ENCODE data around the gene SIRT5.

The SIRT5 gene

DNA sequence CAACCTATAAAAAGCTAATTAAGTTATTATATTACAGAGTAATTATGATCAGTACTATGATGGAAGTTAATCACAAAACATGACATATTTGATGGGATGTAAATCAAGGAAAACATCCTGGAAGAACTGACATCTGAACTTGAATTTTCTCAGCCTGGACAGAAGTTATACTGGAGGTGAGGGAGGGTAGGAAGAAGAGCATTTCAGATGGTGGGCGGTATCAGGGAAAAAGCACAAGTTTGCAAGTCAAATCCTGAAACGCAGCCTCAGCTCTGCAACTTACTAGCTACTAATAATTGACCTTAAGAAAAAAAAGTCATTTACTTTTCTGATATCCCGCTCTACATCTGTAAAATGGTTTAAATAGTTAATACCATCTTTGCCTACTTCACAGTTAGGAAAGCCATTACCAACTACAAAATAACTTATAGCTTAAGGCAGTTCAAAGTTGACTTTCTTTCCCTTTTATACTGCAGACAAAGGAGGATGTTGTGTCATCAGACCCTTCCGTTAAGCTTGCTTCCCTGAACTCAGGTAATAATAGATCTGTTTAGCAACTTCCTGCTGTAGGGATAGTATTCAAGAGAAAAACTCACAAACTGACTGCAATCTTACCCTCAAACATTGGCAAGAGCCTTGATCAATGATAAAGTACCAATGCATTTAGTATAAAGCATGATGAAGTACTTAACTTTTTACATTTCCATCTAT is 61.7 kb downstream of the SIRT5 start:
- DNase-seq (ENCODE audit: low read depth) = no peak

DNA sequence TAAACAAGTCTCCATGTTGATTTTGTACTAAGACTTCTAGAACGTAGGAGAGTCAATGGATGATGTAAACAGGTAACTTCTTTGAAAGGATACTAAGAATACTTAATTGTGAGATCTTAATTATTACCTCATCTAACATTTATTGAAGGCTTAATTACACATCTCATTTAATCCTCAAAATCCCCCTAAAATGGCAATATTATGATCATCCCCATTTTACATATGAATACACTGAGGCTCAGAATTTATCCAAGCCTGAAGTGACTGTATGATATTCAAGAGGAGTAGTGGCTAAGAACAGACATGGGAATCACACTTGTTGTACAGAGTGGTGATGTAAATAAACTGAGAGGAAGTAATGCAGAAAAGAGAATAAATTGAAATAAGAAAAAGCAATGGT is 63.6 kb downstream of the SIRT5 start:
- no peak for DNase-seq (ENCODE audit: low read depth)

DNA sequence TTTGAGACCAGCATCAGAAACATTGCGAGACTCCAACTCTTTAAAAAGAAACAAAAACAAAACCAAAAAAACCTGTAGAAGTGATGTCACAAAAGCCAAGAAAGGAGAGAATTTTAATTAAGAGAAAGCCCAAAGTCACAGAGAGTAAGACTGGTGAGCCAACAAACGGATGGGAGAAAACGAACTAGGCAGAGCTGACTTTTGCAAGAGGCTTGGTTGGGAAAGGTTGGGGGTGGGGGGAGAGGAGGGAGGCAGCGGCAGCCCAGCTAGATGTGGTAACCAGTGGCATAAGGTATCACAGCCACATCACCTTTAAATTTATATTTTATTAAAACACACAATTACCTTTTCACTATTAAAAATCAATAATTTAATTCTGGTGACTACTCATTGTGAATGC is 64.2 kb downstream of the SIRT5 start:
- DNase-seq (ENCODE audit: low read depth) = no peak

GRCh38 chr6:13641315-13641714 is 66.9 kb downstream of the SIRT5 start:
- DNase-seq (ENCODE audit: low read depth) = no peak

DNA sequence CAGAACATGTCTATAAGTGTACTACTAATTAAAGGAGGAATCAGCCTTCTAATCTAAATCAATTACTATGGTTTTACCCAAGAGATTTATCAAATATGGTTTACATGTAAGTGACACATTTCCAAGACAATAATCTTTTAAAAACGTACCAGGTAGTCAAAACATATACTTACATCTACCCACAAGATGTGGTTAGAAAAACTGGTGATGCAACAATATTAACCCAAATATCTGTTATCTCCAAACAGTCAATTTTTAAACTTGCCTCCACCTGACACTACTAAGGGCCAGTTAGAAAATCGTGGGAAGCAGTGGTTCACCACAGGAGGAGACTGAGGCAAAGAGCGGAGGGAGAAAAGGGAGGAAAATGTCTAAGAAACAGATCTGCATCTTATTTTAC is 68.7 kb downstream of the SIRT5 start:
- no peak for DNase-seq (ENCODE audit: low read depth)

GRCh38 chr6:13648850-13649249 is 74.4 kb downstream of the SIRT5 start:
- DNase-seq (ENCODE audit: low read depth) = no peak

- DNase-seq (ENCODE audit: low read depth) = no peak
Observed at GRCh38 chr6:13649393-13649792, 75.0 kb downstream of the SIRT5 start.

DNA sequence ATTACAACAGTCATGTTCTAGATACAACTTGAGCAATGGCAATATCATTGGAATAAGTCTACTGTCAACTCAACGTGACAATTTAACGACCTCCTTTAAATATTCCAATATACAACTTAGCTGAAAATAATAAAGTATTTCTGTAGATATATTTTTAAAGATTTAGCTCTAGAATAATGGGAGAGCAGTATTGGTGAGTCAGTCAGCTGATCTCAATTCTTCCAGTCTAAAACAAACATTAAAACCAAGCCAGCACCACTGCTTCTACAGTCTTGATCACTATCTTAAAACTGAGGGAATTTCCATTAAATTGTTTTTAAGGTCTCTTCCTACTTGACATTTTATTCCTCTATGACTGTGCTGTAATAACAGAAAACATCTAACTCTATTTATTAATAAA is 78.9 kb downstream of the SIRT5 start:
- no peak for DNase-seq (ENCODE audit: low read depth)

GRCh38 chr6:13654496-13654895 is 80.1 kb downstream of the SIRT5 start:
- no peak for DNase-seq (ENCODE audit: low read depth)

GRCh38 chr6:13655700-13656099 is 81.3 kb downstream of the SIRT5 start:
- DNase-seq (ENCODE audit: low read depth) = no peak

DNA sequence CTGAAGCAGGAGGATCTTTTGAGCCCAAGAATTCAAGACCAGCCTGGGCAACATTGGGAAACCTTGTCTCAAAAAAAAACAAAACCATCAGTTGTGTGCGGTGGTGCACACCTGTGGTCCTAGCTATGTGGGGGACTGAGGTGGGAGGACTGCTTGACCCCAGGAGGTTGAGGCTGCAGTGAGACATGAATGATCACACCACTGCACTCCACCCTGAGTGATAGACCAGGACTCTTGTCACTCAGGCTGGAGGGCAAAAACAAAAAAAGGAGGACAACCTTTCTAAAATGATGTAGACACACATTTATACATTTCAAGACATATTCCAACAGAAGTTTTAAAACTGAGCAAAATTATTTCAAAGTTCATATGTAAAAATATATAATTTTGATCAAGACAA is 85.9 kb downstream of the SIRT5 start:
- DNase-seq (ENCODE audit: low read depth) = no peak

DNA sequence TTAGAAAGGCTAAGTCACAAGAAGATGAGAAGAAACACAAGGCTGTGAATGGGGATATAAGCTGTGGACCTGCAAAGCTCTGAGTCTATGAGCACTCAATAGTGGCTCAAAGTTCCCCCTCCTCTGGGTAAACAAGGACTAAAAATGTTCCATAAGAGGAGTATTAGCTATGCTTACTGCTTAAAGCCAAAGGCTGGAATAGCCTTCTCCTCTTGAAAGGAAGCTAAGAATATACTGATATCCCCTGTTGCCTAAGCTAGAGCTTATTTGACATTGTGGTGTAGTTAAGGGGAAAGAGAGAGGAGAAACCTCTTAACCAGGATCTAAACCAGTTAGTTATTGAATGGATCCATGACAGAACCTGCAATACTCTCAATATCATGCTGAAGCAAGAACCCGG is 86.5 kb downstream of the SIRT5 start:
- DNase-seq (ENCODE audit: low read depth) = no peak

GRCh38 chr6:13661647-13662046 is 87.2 kb downstream of the SIRT5 start:
- no peak for DNase-seq (ENCODE audit: low read depth)

- DNase-seq (ENCODE audit: low read depth) = no peak
Observed at GRCh38 chr6:13662651-13663334, 88.4 kb downstream of the SIRT5 start.

GRCh38 chr6:13663986-13664385 is 89.6 kb downstream of the SIRT5 start:
- no peak for DNase-seq (ENCODE audit: low read depth)
